Endothelial cell of umbilical vein (primary cell): Measurements from ENCODE around the gene L3MBTL3. TPM values are rescaled to one million over a fixed set of nuclear protein-coding genes. Genes with fewer than 3 reads are reported as not detected.

Experiments
- BruUV-seq: library from RNA; stranded (reverse); fragments of 400-500 nt; replicated peaks from 2 replicates; lab custom pipeline; 2021; lab: Mats Ljungman, UMichigan
- CTCF ChIA-PET: fragments of 300-600, 350-600 bp; sonication (Branson Sonifier 250); formaldehyde crosslinking; loops from one replicate; lab custom pipeline; 2021; ENCODE audit warnings: antibody characterized with exemption, inconsistent platforms; lab: Charles Lee
- POLR2A ChIA-PET: fragments of 300-600, 350-600 bp; sonication (Branson Sonifier 250); formaldehyde crosslinking; loops from one replicate; lab custom pipeline; 2021; ENCODE audit warnings: antibody characterized with exemption, inconsistent platforms; lab: Charles Lee
- DNase-seq: peaks from one replicate; pipeline ENCODE4 v3.0.0-alpha.2; 2011; ENCODE audit warnings: low read depth, low spot score
- FAIRE-seq: peaks from 2 replicates; lab custom pipeline; 2011; peaks lifted over from hg19 to GRCh38; lab: Jason Lieb, UNC
- H2AFZ ChIP-seq: 2 replicates; pipeline ENCODE4 v1.6.0; 2012; ENCODE audit warnings: low read depth, low read length, control low read depth, inconsistent platforms
- H3K27ac ChIP-seq: 2 replicates; pipeline ENCODE4 v1.5.1; 2011; ENCODE audit warnings: low read depth, mild to moderate bottlenecking, control low read depth, low read length, moderate library complexity; ENCODE audit not compliant: insufficient read depth
- H3K27me3 ChIP-seq, 2 experiments: 2 replicates each; pipeline versions ENCODE4 v1.6.0 to v1.6.1; 2011; ENCODE audit warnings: low read length in 2 of 2, mixed read lengths in 1 of 2; ENCODE audit not compliant: control insufficient read depth in 2 of 2, insufficient read depth in 2 of 2
- H3K36me3 ChIP-seq, 2 experiments: 2 replicates in 1 of 2; 3 replicates in 1 of 2; pipeline ENCODE4 v1.5.1; 2011; ENCODE audit warnings: low read length in 2 of 2, mild to moderate bottlenecking in 1 of 2, moderate library complexity in 1 of 2; ENCODE audit not compliant: control insufficient read depth in 2 of 2, insufficient read depth in 2 of 2; ENCODE audit errors: extremely low read depth in 1 of 2
- H3K4me1 ChIP-seq: 3 replicates; pipeline ENCODE4 v1.5.1; 2011; ENCODE audit warnings: mild to moderate bottlenecking, low read length; ENCODE audit not compliant: control insufficient read depth, insufficient read depth; ENCODE audit errors: extremely low read depth
- H3K4me2 ChIP-seq: 2 replicates; pipeline ENCODE4 v1.6.1; 2011; ENCODE audit warnings: low read length, control low read depth, mixed read lengths; ENCODE audit not compliant: insufficient read depth
- H3K4me3 ChIP-seq, 3 experiments: fragments of 200-600 bp in 1 of 3; sonication (generic), shearing (Covaris generic) in 1 of 3; replicated peaks in 1 of 3; 2 replicates each; pipeline ENCODE4 v1.5.1; 2011 to 2016; ENCODE audit warnings: control low read depth in 3 of 3, low read length in 3 of 3, mild to moderate bottlenecking in 2 of 3, inconsistent platforms in 1 of 3, low read depth in 1 of 3, moderate library complexity in 1 of 3; ENCODE audit not compliant: insufficient read depth in 1 of 3
- H3K79me2 ChIP-seq: 2 replicates; pipeline ENCODE4 v1.6.0; 2012; ENCODE audit warnings: low read length, inconsistent platforms; ENCODE audit not compliant: control insufficient read depth, insufficient read depth
- H3K9ac ChIP-seq: replicated peaks from 2 replicates; pipeline ENCODE3; 2011; ENCODE audit warnings: low read length, control low read depth; ENCODE audit not compliant: insufficient read depth; ENCODE audit errors: extremely low read depth
- H3K9me1 ChIP-seq: replicated peaks from 3 replicates; pipeline ENCODE4 v1.6.0; 2011; ENCODE audit warnings: mild to moderate bottlenecking, low read length; ENCODE audit not compliant: control insufficient read depth, insufficient read depth; ENCODE audit errors: extremely low read depth
- H3K9me3 ChIP-seq: replicated peaks from 2 replicates; pipeline ENCODE4 v1.5.1; 2012; ENCODE audit warnings: low read length, inconsistent platforms; ENCODE audit not compliant: control insufficient read depth, insufficient read depth
- H4K20me1 ChIP-seq: replicated peaks from 2 replicates; pipeline ENCODE3; 2011; ENCODE audit warnings: mild to moderate bottlenecking, low read length; ENCODE audit not compliant: control insufficient read depth, insufficient read depth; ENCODE audit errors: extremely low read depth
- CTCF ChIP-seq, 2 donors: IDR thresholded peaks; 1 replicate in 1 of 2; 2 replicates in 1 of 2; pipeline ENCODE4 v1.5.1; 2011; ENCODE audit warnings: low read length in 2 of 2, mild to moderate bottlenecking in 2 of 2, moderate library complexity in 2 of 2, control low read depth in 1 of 2, inconsistent platforms in 1 of 2, low read depth in 1 of 2; ENCODE audit not compliant: insufficient read depth in 1 of 2; ENCODE audit errors: extremely low read depth in 1 of 2
- EZH2 ChIP-seq: IDR thresholded peaks from 2 replicates; pipeline ENCODE4 v1.6.1; 2012; ENCODE audit warnings: borderline replicate concordance, low read depth, mild to moderate bottlenecking, moderate library complexity, low read length, inconsistent platforms; ENCODE audit not compliant: severe bottlenecking
- FOS ChIP-seq: IDR thresholded peaks from 2 replicates; pipeline ENCODE4 v1.6.1; 2011; ENCODE audit warnings: mild to moderate bottlenecking, low read length, moderate library complexity, borderline replicate concordance; ENCODE audit not compliant: insufficient read depth
- GATA2 ChIP-seq: IDR thresholded peaks from 2 replicates; pipeline ENCODE4 v1.7.0; 2011; ENCODE audit warnings: low read depth, mild to moderate bottlenecking, moderate library complexity, mixed read lengths, low read length; ENCODE audit not compliant: insufficient read length, insufficient read depth
- JUN ChIP-seq: IDR thresholded peaks from 2 replicates; pipeline ENCODE4 v1.6.1; 2011; ENCODE audit warnings: borderline replicate concordance, low read depth; ENCODE audit not compliant: insufficient read length, insufficient read depth
- MAX ChIP-seq: IDR thresholded peaks from 2 replicates; pipeline ENCODE4 v1.6.1; 2011; ENCODE audit not compliant: insufficient read depth, insufficient read length
- MYC ChIP-seq: IDR thresholded peaks from one replicate; pipeline ENCODE4 v1.6.1; 2011; ENCODE audit warnings: mild to moderate bottlenecking, low read depth, low read length
- POLR2A ChIP-seq: IDR thresholded peaks from 2 replicates; pipeline ENCODE4 v1.6.1; 2012; ENCODE audit warnings: low read depth, mild to moderate bottlenecking, control low read depth, low read length
- POLR2AphosphoS5 ChIP-seq: IDR thresholded peaks from 2 replicates; pipeline ENCODE4 v1.6.1; 2012; ENCODE audit warnings: low read depth, mild to moderate bottlenecking, control low read depth, low read length, moderate library complexity; ENCODE audit not compliant: insufficient read depth
- dilution Hi-C: fragments of 300-500 bp; cut with MboI; formaldehyde crosslinking; loops from one replicate; pipeline ENCODE4 v1.15.0; 2019; ENCODE audit warnings: low sequenced_read_pairs; ENCODE audit not compliant: extremely low pct_ligation_motif_present
- intact Hi-C: fragments of 100-400 bp; cut with micrococcal nuclease; formaldehyde crosslinking; loops from one replicate; pipeline ENCODE4 v1.10.0; 2022
- polyA plus RNA-seq, 4 experiments: library from polyadenylated mRNA; depleted of rRNA in 3 of 4; stranded (reverse) in 3 of 4; unstranded in 1 of 4; fragments of >200 nt; gene quantifications; 2 replicates each; pipeline versions ENCODE4 v1.2.1 to v1.2.3, GENCODE V29; 2011 to 2012; ENCODE audit warnings: missing spikeins in 1 of 4
- total RNA-seq: library from RNA; stranded (reverse); gene quantifications from 2 replicates; pipeline ENCODE4 v1.2.3, GENCODE V29; 2021

The L3MBTL3 gene
- total and polyA plus RNA-seq, 2 donors (not counting 3 experiments of a cell fraction or from before 2014, with no cell fraction given), result 26.5 to 86.1 TPM

- H3K4me1 ChIP-seq, result no peaks in the 10 kb centered on the region
- H3K79me2 ChIP-seq, result no peaks in the 10 kb centered on the region
- no peaks in the 10 kb centered on the region for H4K20me1 ChIP-seq
- intact Hi-C loops, result no loop called here
- H3K9me3 ChIP-seq, result no peaks in the 10 kb centered on the region
- no peak overlapping the region for H3K9ac ChIP-seq
- dilution Hi-C loops, result no loop called here
- H3K27ac ChIP-seq, result no peak overlapping the region
- no peaks in the 10 kb centered on the region for H3K27me3 ChIP-seq
- H3K4me3 ChIP-seq, result no peak overlapping the region
- H3K4me2 ChIP-seq, result no peak overlapping the region
- POLR2A ChIA-PET, result no interaction called here
- H2AFZ ChIP-seq, result no peak overlapping the region
- TF ChIP-seq CTCF (IDR thresholded peaks at IDR 0.05; ENCODE audit: extremely low read depth in 1 of 2, insufficient read depth in 1 of 2, low read depth in 1 of 2, low read length in 2 of 2) (no peak), POLR2A (no peak), MYC (no peak), EZH2 (no peak), POLR2AphosphoS5 (no peak), JUN (no peak), GATA2 (no peak), MAX (no peak), FOS (no peak)
- CTCF ChIA-PET, result no interaction called here
- no peak for DNase-seq
- no peaks in the 10 kb centered on the region for H3K9me1 ChIP-seq
- no peak for FAIRE-seq
- H3K36me3 ChIP-seq, result no peaks in the 10 kb centered on the region
- no TSS peak for BruUV-seq
Measured at GRCh38 chr6:129989396-129989795, 29.0 kb upstream of the L3MBTL3 start.
